AG08396 (cell line): Measurements from ENCODE around the gene ZFP1.
"Not testable (repeated sequence)": the region's sequence is repeated elsewhere in the genome, so short reads cannot be mapped to it uniquely, and the experiment has no call there.

Source experiments
- DNase-seq: peaks from one replicate; pipeline ENCODE4 v3.0.0; 2012; ENCODE audit warnings: low spot score, mixed read lengths

Gene ZFP1

GRCh38 chr16:75113541-75114121 lies 34.7 kb upstream of the ZFP1 start:
- no peak for DNase-seq

GRCh38 chr16:75114179-75114945 lies 34.0 kb upstream of the ZFP1 start:
- no peak for DNase-seq

GRCh38 chr16:75114946-75115825 lies 33.1 kb upstream of the ZFP1 start:
- no peak for DNase-seq

GRCh38 chr16:75116081-75116910 lies 32.0 kb upstream of the ZFP1 start, which contains the start of gene LDHD:
Gene LDHD, minus strand, starts transcription at chr16:75116780. Its CDS starts 60 bp downstream, at chr16:75116720.
- DNase-seq = peak; percentile 82

- no peak for DNase-seq
Observed at GRCh38 chr16:75116911-75117245, 31.4 kb upstream of the ZFP1 start.

- DNase-seq = no peak
Observed at GRCh38 chr16:75118943-75119539, 29.3 kb upstream of the ZFP1 start.

GRCh38 chr16:75120253-75120652 lies 28.1 kb upstream of the ZFP1 start:
- DNase-seq = no peak

- DNase-seq = no peak
Observed at GRCh38 chr16:75121949-75122568, 26.3 kb upstream of the ZFP1 start.

- DNase-seq = no peak
Observed at GRCh38 chr16:75122609-75123008, 25.7 kb upstream of the ZFP1 start.

- DNase-seq = no peak
Observed at GRCh38 chr16:75127713-75128415, 20.5 kb upstream of the ZFP1 start.

GRCh38 chr16:75129421-75130149 lies 18.7 kb upstream of the ZFP1 start:
- not testable (repeated sequence) for DNase-seq

GRCh38 chr16:75130150-75130771 lies 18.1 kb upstream of the ZFP1 start:
- no peak for DNase-seq

- DNase-seq = no peak
Observed at GRCh38 chr16:75131081-75131480, 17.2 kb upstream of the ZFP1 start.

- DNase-seq = no peak
Observed at GRCh38 chr16:75138233-75138632, 10.1 kb upstream of the ZFP1 start.

GRCh38 chr16:75138636-75139035 lies 9.7 kb upstream of the ZFP1 start:
- no peak for DNase-seq

GRCh38 chr16:75139498-75139897 lies 8.8 kb upstream of the ZFP1 start:
- no peak for DNase-seq

- no peak for DNase-seq
Observed at GRCh38 chr16:75143941-75144340, 4.4 kb upstream of the ZFP1 start.

GRCh38 chr16:75147968-75148310 lies 385 bp upstream of the ZFP1 start:
- no peak for DNase-seq

GRCh38 chr16:75151798-75152197 lies 3.5 kb downstream of the ZFP1 start:
- DNase-seq = no peak
